Ishikawa (cell line): ENCODE data around the gene PTPRJ.

Experiments used
- CEBPB ChIP-seq: IDR thresholded peaks from 2 replicates; pipeline ENCODE4 v1.6.1; 2012
- CREB1 ChIP-seq: IDR thresholded peaks from 2 replicates; pipeline ENCODE4 v1.6.1; 2012; ENCODE audit warnings: low read depth
- EGR1 ChIP-seq: IDR thresholded peaks from 2 replicates; pipeline ENCODE4 v1.6.1; 2012
- EP300 ChIP-seq: IDR thresholded peaks from 2 replicates; pipeline ENCODE4 v1.6.1; 2012; ENCODE audit warnings: borderline replicate concordance
- FOXM1 ChIP-seq: IDR thresholded peaks from 2 replicates; pipeline ENCODE4 v1.6.1; 2012; ENCODE audit warnings: low read depth, borderline replicate concordance
- NFIC ChIP-seq: IDR thresholded peaks from 2 replicates; pipeline ENCODE4 v1.6.1; 2012
- RAD21 ChIP-seq: IDR thresholded peaks from 2 replicates; pipeline ENCODE4 v1.6.1; 2012; ENCODE audit warnings: low read depth
- TAF1 ChIP-seq: IDR thresholded peaks from 2 replicates; pipeline ENCODE4 v1.6.1; 2012; ENCODE audit warnings: low read depth, mild to moderate bottlenecking
- TCF12 ChIP-seq: IDR thresholded peaks from 2 replicates; pipeline ENCODE4 v1.6.1; 2012; ENCODE audit warnings: low read depth
- TEAD4 ChIP-seq: IDR thresholded peaks from 2 replicates; pipeline ENCODE4 v1.6.1; 2012
- YY1 ChIP-seq: IDR thresholded peaks from 2 replicates; pipeline ENCODE4 v1.6.1; 2012; ENCODE audit warnings: low read depth
- ZBTB7A ChIP-seq: IDR thresholded peaks from 2 replicates; pipeline ENCODE4 v1.6.1; 2012; ENCODE audit warnings: low read depth
- TF ChIP-seq, protein P1 (sequence below): IDR thresholded peaks from 2 replicates; pipeline ENCODE4 v1.6.1; 2012
- TF ChIP-seq, protein P2 (sequence below): IDR thresholded peaks from 2 replicates; pipeline ENCODE4 v1.6.1; 2012; ENCODE audit warnings: low read depth, mild to moderate bottlenecking
- TF ChIP-seq, protein P3 (sequence below): IDR thresholded peaks from 2 replicates; pipeline ENCODE4 v1.6.1; 2012

PTPRJ gene

DNA sequence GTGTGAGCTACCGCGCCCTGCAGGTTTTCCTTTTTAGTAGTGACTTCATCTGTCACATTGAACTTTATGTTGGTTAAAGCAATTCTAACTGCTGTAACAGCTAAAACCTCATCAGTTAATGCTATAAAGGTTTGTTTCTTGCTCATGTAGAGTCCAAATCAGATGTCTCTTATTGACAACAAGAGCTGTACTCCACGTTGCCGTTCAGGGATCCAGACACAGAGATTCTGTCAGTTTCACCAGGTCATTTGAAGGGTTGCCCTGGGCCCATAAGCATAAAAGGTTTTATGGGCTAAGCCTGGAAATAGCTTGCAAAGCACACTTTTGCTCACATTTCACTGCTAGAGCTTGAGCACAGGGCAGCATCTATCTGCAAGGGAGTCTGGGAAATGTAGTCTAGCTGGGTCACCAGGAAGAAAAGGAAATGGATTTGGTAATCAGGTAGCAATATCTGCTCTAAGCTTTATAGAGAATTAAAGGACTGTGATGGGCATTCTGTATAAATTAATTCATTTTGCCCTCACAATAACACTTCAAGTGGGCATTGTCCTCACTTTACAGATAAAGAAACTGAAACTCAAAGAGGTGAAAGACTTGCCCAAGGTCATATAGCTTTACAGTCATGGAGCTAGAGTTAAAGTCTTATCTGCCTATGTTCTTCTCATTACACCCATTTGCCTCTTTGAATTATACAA lies 25.2 kb upstream of the PTPRJ start:
- no peak for TF ChIP-seq RAD21

DNA sequence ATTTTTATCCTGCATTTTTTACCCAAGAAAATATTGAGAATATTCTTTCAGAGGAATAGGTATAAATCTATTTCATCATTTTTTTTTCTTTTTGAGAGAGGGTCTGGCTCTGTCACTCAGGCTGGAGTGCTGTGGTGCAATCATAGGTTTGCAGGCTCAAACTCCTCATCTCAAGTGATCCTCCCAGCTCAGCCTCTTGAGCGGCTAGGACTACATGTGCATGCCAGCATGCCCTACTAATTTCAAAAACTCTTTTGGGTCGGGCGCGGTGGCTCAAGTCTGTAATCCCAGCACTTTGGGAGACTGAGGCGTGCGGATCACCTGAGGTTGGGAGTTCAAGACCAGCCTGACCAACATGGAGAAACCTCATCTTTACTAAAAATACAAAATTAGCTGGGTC lies 20.3 kb upstream of the PTPRJ start:
- TF ChIP-seq TEAD4, result no peak
- TF ChIP-seq YY1, result no peak
- no peak for TF ChIP-seq NFIC
- no peak for TF ChIP-seq FOXM1
- no peak for TF ChIP-seq CEBPB
- TF ChIP-seq, protein P1, sequence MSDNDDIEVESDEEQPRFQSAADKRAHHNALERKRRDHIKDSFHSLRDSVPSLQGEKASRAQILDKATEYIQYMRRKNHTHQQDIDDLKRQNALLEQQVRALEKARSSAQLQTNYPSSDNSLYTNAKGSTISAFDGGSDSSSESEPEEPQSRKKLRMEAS, result no peak
- TF ChIP-seq TAF1, result no peak
- no peak for TF ChIP-seq ZBTB7A
- no peak for TF ChIP-seq CREB1
- TF ChIP-seq RAD21, result no peak
- TF ChIP-seq, protein P2, sequence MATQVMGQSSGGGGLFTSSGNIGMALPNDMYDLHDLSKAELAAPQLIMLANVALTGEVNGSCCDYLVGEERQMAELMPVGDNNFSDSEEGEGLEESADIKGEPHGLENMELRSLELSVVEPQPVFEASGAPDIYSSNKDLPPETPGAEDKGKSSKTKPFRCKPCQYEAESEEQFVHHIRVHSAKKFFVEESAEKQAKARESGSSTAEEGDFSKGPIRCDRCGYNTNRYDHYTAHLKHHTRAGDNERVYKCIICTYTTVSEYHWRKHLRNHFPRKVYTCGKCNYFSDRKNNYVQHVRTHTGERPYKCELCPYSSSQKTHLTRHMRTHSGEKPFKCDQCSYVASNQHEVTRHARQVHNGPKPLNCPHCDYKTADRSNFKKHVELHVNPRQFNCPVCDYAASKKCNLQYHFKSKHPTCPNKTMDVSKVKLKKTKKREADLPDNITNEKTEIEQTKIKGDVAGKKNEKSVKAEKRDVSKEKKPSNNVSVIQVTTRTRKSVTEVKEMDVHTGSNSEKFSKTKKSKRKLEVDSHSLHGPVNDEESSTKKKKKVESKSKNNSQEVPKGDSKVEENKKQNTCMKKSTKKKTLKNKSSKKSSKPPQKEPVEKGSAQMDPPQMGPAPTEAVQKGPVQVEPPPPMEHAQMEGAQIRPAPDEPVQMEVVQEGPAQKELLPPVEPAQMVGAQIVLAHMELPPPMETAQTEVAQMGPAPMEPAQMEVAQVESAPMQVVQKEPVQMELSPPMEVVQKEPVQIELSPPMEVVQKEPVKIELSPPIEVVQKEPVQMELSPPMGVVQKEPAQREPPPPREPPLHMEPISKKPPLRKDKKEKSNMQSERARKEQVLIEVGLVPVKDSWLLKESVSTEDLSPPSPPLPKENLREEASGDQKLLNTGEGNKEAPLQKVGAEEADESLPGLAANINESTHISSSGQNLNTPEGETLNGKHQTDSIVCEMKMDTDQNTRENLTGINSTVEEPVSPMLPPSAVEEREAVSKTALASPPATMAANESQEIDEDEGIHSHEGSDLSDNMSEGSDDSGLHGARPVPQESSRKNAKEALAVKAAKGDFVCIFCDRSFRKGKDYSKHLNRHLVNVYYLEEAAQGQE, result no peak

DNA sequence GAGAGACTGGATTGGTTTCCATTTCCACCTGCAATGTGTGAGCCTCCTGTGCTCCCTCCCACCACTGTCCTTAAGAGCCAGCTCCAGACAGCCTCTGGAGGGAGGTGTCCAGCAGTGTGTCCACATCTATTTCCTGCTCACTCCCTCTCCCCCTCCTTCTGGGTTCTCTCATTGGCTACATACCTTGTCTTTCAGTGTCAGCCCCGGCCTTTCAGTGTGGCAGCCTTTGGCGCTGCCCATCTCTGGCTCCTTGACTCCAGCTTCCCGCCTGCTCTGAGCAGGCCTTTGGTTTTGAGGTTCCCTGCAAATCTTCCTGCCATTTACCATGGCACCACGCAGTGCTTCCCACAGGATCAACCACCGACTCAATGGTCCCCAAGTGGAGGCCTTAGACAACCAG lies 19.0 kb upstream of the PTPRJ start:
- TF ChIP-seq RAD21 (no peak), TCF12 (no peak), CREB1 (no peak), TEAD4 (no peak), EGR1 (no peak), TAF1 (no peak)
- TF ChIP-seq, protein P1, result peak; percentile 22; the same call in 1 of the 2 replicates
- TF ChIP-seq, protein P3, sequence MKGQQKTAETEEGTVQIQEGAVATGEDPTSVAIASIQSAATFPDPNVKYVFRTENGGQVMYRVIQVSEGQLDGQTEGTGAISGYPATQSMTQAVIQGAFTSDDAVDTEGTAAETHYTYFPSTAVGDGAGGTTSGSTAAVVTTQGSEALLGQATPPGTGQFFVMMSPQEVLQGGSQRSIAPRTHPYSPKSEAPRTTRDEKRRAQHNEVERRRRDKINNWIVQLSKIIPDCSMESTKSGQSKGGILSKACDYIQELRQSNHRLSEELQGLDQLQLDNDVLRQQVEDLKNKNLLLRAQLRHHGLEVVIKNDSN, result no peak

DNA sequence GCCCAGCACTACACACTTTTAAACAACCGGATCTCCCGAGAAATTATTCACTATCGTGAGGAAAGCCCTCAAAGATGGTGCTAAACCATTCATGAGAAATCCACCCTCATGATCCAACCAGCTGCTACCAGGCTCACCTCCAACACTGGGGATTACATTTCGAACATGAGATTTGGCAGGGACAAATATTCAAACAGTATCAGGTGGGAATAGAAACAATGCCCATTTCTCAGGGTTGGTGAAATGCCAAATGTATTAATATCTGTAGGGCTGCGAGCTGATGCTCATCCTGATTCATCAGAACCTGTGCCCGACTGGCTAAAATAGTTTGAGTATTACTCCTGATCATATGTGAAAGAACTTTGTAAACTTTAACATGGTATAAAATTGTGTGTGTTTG lies 15.8 kb upstream of the PTPRJ start:
- TF ChIP-seq TEAD4 (no peak), YY1 (no peak)

DNA sequence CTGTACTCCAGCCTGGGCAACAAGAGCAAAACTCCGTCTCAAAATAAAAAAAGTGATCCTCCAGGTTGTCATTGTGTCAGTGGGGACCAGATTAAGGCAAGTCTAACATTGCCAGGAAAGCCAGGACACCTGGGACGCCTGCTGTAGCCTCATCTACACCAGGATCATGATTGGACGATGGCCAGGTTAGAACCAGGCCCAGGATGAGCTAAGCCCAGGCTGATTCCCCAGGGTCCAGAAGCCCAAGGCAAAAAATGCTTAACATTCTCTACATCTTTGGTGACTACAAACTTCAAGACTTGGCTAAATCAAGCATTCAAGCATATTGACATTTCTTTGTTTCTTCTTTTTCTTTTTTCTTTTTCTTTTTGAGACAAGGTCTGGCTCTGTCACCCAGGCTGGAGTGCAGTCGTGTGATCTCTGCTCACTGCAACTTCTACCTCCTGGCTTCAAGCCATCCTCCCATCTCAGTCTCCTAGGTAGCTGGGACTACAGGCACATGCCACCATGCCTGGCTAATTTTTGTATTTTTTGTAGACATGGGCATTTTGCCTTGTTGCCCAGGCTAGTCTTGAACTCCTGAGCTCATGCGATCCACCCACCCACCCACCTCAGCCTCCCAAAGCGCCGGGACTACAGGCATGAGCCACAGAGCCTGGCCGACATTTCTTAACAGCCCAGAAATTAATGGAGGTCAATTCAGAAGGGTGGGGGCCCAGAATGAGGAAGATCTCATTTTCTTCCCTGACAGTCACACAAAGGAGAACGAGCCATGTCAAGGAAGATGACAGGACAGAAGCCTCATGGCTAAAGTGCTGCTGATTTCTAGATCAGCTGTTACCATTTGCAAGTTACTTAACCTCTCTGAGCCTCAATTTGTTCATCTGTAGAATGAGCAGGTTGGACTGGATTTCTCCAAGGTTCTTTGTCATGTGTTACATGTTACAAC lies 12.5 kb upstream of the PTPRJ start:
- TF ChIP-seq RAD21 (no peak), CREB1 (no peak), EGR1 (no peak), YY1 (no peak), NFIC (no peak)
- TF ChIP-seq, protein P2, result no peak
- TF ChIP-seq, protein P1, result no peak

DNA sequence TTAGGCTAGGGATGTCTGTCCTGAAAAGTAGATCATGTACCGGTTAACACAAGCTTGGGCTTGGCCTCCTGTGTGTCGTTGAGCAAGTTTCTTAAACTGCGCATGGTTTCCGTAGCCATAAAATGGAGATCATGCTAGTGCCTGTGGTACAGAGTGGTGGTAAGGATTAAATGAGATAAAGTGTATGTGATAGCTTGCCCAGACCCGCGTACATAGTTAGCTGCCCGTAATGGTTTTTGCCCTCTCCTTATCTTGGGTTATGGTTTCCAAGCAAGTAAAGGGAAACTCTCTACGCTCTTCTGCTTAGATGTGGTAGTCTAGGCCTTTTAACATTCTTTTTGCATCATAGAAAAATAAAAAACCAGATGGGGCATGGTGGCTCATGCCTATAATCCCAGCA lies 11.0 kb upstream of the PTPRJ start:
- TF ChIP-seq, protein P1, result no peak
- TF ChIP-seq EP300 (no peak), FOXM1 (no peak), RAD21 (no peak), NFIC (no peak), EGR1 (no peak), ZBTB7A (no peak), CEBPB (no peak)
- TF ChIP-seq, protein P3, result no peak
